ENCODE measurements around the gene CNGA2.
"Not testable (repeated sequence)": the region's sequence is repeated elsewhere in the genome, so short reads cannot be mapped to it uniquely, and the experiment has no call there.

CNGA2 gene

DNA sequence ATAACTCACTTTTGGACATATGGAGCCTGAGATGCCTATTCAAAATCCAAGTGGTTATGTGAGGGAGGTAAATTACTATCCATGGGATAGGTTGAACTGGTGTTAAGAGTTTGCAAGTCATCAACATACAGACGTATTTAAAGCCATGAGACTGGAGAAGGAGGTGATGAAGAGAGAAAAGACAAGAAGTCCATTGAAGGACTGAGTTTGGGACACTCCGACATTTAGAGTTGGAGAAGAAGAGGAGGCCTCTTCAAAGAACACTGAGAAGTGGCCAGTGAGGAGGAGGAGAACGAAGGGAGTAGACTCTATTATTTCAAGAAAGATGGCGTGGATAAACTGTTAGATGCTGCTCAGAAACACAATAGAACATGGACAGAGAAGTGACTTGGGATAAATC is at the start of gene CNGA2:
Gene CNGA2, plus strand, starts transcription at position 301 of the 400 bp plus-strand sequence. CDS start 3,738 bp downstream, outside the sequence.
- DNase-seq (ENCODE audit: low spot score): no peak

DNA sequence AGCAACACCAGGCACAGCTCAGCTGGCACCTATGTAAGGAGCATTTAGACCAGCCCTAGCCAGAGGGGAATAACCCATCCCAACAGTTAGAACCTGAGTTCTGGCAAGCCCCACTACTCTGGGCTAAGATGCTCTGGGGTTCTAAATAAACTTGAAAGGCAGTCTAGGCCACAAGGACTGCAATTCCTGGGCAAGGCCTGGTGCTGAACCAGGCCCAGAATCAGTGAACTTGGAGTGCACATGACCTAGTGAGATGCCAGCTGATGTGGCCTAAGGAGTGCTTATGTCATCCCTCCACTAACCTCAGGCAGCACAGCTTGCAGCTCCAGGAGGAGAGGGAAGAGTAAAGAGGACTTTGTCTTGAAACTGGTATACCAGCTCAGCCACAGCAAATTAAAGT is 46.9 kb upstream of the CNGA2 start:
- no peak for DNase-seq (ENCODE audit: low spot score)

DNA sequence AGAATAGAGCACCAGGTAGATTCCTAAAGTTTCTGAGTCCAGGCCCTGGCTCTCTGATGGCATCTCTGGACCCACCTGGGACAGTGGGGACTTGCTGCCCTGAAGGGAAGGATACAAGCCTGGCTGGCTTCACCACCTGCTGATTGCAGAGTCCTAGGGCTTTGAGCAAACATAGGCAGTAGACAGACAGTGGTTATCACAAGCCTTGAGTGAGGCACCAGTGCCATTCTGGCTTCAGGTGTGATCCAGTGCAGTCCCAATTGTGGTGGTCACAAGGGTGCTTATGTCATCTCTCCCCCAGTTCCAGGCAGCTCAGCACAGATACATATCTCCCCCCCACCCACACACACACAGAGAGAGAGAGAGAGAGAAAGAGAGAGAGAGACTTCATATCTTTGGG is 45.9 kb upstream of the CNGA2 start:
- no peak for DNase-seq (ENCODE audit: low spot score)

DNA sequence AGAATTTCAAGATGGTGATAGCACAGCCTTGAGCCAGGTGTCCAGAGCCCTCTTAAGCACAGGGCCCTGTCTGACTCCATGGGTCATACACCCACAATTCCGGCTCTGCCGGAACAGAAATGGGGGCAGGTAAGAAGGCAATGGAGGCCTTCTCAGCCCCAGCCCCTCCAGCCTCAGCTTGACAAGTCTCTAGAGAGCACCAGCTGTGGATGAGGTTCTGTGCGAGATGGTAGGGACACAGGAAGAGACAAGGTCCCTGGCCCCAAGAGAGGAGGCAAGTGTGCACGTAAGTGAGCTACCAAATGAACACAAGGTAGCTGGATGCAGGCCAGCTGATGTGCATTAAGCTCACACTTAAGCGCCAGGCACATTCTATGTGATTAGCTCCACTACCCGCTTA is 41.7 kb upstream of the CNGA2 start:
- DNase-seq (ENCODE audit: low spot score): no peak

DNA sequence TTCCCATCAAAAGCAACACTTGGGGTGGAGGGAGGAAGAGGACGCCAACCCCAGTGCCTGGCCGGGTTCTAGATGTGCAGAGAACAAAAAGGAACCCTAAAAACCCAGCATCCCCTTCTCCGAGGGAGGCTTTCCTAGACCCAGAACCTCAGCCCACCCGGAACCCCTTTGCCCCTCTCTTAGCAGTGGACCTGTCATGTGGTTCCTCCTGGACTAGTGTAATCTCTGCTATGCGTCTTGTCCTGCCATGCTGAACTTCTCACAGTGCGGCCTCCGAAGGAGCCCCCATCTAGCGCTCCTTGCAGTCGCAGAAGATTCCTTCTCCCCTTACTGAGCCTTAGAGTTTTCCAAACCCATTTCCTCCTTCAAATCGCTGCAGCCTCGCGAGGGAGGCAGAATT is 40.4 kb upstream of the CNGA2 start:
- no peak for DNase-seq (ENCODE audit: low spot score)

DNA sequence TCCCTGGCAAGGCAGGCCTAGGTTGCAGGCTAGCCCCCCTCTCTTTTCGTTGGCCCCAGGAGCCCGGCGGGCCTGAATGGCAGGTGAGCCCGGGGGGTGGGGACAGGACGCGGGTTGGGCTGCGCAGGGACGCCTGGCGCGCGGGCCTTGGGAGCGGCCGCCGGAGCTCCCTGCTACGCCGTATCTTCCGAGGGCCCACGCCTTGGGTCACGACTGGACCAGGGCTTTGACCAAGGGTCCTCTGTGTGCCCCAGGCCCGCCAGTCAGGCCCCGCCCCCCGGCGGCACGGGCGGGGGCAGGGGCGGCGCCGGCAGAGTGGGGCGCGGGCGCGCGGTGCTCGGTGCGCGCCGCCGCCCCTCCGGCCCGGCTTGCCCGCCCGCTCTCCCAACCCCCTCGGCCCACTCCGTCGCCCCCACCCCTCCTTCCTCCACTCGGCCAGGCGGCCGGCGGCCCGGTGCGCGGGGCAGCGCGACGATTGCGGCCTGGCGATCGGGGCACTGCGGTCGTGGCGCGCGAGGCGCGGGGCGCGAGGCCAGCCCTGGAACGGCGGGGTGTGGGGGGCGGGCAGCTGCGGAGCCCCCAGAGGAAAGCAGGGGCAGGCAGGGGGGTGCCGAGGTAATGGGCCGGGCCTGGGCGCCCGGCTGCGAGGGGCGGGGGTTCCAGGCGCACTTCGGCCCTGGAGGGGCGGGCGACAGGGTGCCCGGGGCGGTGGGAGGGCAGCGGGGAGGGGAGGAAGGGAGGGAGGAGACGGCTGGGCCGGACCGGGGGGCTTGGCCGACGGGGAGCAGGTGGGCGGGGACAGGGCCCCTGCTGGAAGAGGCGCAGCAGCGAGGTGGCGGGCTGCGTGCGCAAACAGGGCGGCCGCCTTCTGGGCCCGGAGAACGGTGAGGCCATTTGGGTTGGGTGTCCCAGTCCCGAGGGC is 39.6 kb upstream of the CNGA2 start, which contains the start of gene PRRG3:
Gene PRRG3, plus strand, starts transcription at position 798 of the 922 bp plus-strand sequence. CDS start 3,357 bp downstream, outside the sequence.
- no peak for DNase-seq (ENCODE audit: low spot score)

DNA sequence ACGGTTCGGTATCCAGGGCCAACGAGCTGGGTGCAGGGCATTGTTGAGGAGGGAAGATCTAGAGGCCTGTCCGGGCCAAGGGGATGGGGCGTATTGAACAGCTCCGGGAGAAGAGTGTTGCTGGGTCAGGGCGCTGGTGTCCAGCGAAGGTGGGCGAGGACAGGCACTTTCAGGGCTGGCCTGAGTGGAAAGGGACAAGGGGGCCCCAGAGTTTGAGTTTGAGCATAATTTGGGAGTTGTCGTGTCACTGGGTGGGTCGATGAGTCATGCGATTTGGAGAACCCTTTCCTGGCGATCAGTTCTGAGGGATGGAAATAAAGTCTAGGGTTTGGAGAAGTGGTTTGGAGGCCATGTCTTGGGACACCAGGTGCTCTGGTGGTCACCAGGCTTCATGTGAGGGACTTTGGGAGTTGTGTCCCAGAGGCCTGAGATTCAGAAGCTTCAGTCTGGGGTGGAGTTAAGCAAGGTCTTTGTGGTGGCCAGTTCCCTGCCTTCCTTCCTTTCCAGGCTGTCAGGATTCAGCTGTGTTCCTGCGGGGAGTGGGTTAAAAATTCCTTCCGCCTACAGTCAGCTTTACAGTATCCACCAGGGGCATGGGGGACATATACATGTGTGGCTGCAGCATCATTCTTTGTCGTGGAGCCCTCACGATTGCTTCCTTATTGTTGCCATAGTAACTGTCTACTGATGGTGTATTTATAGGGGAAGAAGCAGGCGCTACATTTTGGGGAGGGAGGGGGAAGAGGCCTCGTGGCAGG is 38.8 kb upstream of the CNGA2 start:
- DNase-seq (ENCODE audit: low spot score): no peak

DNA sequence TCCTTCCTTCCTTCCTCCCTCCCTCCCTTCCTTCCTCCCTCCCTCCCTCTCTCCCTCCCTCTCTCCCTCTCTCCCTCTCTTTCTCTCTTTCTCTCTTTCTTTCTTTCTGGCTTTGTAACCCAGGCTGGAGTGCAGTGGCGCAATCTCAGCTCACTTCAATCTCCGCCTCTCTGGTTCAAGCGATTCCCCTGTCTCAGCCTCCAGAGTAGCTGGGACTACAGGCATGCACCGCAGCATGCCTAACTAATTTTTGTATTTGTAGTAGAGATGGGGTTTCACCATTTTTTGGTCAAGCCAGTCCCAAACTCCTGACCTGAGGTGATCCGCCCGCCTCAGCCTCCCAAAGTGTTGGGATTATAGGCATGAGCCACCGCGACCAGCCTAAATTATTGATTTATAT is 37.5 kb upstream of the CNGA2 start:
- DNase-seq (ENCODE audit: low spot score): not testable (repeated sequence)

DNA sequence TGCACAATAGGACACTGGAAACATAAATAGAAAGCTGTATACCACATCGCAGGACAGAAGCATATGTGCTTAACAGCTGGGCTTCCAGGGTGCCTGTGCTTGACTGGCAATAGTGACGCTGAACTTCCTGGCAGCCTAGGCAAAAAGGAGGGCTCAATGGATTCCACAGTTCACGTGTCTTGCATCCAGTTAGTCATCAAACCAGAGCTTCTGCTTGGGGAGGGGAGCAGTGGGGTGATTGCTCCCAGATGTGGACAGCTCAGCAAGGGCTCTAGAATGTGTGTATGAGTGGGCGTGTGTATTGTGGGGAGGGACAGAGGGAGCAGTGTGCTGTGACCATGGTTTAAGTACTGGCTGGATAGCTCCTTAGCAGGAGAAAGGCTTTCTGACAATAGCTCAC is 37.0 kb upstream of the CNGA2 start:
- DNase-seq (ENCODE audit: low spot score): no peak

DNA sequence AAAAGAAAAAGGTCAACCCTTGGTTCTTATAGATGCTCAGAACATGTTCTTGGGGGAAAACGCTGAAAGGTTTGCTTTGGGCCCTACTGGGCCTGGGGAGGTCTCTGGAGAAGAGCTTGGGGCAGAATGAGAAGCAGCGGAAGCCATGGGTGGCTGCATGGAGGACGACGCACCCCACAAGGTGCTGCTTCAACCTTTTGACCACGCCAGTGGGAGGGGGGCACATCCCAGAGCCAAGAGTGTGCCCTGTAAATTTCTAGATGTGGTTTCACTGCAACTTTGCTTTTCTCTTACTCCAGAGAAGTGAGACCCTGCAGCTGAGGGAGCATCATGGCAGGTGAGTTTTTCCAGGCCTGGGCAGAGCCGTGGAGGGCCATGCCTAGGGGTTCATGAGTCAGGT is 36.1 kb upstream of the CNGA2 start:
- DNase-seq (ENCODE audit: low spot score): no peak

DNA sequence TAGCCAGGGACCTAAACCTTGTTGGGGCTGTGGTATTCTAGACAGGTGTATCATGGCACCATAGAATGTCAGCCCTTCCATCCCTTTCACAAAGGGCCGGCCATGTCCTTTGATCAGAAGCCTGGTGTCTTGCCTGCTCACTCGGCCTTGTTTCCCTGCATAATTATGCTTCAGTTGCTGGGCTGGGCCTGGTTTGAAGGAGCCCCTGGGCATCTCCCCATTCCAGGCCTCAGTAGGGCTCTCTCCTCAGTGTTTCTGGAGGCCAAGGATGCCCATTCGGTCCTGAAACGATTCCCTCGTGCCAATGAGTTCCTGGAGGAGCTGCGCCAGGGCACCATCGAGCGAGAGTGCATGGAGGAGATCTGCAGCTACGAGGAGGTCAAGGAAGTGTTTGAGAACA is 34.8 kb upstream of the CNGA2 start:
- no peak for DNase-seq (ENCODE audit: low spot score)

DNA sequence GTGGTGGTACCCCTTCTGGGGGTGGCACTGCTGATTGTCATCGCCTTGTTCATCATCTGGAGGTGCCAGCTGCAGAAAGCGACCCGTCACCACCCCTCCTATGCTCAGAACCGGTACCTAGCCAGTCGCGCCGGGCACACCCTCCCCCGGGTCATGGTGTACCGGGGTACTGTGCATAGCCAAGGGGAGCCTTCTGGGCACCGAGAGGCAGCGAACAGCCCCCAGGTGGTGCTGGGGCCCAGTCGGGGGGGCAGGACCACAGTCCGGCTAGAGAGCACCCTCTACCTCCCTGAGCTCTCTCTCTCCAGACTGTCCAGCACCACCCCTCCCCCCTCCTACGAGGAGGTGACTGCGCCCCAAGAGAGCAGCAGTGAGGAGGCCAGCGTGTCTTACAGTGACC is 34.0 kb upstream of the CNGA2 start:
- DNase-seq (ENCODE audit: low spot score): no peak

DNA sequence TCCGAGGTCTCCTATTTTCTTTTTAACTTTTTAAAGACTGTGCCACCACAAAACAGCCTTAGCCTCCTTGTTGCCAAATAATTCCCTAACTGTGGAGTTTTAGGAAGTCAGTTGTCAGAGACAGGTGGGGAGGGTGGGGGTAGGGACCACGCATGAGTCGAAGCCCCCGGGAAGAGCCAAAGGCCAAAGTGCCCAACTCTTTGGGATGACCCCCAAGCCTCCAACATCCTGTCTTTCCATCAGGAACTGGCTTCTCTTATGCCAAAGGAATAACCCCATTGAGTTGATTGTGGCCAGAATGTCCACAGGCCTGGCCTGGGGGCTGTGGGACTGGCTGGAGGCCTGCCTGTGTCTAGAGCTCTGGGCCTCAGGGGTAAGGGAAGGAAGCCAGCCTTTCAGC is 33.5 kb upstream of the CNGA2 start:
- DNase-seq (ENCODE audit: low spot score): no peak

DNA sequence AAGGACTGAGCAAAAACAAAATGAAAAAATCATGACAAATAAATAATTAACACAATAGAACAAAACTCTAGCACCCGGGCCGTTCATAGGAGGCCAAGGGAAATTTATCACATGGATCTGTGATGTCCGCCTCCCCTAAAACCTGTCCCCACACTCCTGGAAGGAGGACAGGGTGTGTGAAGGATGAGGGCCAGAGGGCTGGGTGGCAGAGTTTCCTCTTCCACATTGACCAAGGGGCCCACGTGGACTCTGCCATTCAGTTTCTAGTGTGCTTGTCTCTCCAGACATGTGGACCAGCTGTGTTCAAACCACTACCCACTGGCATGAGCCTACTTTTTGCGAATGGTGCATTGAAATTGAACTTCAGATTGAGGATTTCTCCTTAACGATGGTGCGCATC is 33.0 kb upstream of the CNGA2 start:
- no peak for DNase-seq (ENCODE audit: low spot score)

DNA sequence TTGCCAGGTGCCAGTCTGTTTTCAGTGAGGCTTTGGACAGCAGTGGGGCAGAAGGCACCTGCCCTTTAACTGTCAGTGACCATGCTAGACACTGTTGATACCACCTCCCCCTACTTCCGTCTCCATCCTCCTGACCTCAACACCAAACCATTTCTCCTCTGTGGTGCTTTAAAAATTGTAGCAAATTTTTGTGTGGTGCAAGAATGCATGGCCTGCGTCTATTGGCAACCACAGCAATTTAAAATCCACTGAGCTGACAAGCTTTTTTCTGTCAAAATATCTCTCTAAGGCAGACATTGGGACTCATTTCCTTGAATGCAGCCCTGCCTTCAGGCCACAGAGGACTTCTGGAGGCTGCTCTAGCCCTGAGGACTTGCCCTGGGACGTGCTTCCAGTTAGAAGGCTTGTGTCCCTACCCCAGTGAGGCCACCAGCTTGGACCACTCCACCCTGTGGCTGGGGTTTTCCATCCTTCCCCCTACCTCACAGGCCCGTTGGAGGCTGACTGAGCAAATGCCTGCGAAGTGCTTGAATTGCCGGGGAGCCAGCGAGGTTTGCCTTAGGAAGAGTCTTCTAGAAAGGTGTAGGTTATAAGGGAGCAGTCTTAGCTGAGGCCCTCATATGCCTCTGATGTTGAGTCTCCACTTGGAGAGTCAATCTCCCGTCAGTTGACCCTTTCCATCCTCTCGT is 32.4 kb upstream of the CNGA2 start:
- DNase-seq (ENCODE audit: low spot score): no peak

DNA sequence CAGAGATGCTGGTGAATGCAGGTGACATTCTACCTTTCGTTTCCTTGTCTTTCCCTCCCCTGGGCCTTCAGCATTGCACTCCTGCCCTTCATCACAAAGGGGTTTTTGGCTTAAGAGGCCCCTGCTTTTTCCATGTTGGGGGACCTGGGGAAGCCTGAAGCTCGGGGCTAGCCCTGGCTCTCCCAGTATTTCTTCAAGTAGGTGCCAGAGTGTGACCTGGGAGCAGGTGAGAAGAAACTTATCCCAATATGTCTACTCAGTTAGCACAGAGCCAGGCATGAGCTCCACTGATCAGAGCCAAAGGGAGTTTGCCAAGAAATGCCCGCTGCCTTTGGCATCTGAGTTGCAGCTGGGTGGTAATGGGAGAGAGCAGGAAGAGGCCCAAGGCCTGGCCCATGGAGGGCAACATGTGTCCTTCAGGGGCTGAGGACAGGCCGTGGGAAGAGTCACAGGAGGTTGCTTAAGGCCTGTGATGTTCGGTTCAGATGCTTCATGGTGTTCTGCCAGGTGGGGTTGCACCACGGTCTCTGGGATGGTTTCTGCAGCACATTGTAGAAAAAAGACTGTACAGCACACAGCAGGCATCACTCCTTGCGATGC is 31.7 kb upstream of the CNGA2 start:
- DNase-seq (ENCODE audit: low spot score): no peak

DNA sequence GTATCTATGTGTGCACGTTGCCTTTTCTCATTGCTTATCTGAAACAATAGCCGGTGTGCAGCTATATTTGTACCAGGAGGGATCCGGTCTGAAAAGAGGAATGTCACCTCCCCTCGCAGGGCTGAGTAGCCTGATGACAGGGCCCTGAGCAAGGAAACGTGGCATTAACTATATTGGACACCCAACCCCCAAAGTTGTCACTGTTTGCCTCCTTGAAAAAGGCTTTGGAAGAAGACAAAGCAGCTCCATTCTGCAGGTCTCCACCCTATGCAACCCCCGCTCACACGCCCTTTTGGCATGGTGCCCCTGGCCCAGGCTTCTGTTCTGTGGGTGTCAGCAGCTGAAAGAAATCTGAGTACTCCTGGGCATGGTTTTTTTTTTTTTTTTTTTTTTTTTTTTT is 31.1 kb upstream of the CNGA2 start:
- no peak for DNase-seq (ENCODE audit: low spot score)

DNA sequence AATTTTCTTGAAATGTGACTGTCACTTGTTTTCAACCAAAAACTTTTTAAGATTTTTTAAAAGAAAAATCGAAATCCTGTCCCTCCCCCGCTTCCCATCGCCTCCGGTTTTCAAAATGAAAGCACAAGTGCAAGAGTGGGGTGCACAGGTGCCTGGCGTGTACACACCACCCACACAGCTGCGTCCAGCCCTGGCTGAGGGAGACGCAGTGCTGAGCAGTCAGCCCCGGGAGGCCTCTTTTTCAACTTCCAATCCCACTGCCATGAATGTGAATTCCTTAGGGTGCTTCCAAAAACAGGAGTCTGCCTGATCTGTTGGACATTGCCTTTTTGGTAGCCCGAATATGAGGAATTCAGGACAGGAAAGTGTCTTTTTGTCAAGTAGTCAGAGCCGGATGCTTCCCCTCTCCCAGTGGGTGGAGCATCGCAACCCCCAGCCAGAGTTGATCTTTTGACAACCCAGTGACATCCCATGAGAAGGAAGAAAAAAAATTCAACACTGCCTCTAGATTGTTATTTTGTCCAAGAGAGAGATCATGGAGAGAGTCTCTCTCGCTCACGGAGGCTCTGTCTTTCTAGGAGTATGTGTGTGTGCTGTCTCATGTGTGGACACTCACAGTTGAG is 30.4 kb upstream of the CNGA2 start:
- DNase-seq (ENCODE audit: low spot score): no peak

DNA sequence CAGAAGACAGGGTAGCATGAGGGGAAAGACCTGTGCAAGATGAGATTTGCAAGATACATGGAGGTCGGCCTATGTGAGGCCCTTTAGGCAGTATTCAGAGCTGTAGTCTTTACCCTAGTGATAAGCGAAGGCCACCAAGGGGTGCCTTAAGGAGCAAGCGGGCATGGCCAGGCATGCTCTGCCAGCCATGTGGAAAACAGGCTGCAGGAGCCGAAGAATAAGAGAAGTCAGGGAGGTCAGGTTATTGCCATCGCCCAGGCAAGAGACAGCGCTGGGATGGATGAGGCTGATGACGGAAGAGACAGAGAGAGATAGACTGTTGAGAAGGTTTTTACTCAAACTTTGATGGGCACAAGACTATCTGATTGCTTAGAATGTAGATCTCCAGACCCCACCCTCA is 25.7 kb upstream of the CNGA2 start:
- DNase-seq (ENCODE audit: low spot score): no peak

DNA sequence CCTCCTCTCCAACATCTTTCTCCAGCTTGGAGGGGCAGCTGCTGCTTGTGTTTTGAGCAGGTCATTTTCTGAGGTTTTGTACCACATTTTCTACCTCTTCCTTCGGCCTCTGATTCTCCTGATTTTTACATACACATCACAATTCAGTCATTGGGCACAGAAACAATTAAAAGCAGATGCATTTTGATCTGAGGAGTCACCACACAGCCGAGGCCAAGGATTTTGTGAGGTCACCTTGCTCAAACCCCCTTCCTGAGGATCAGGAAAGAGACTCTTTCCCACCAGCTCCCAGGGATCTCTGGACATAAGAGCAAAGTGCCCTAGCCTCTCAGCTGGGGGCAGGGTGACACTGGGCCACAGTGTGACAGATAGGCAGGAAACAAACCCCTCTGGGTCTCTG is 24.1 kb upstream of the CNGA2 start:
- no peak for DNase-seq (ENCODE audit: low spot score)

DNA sequence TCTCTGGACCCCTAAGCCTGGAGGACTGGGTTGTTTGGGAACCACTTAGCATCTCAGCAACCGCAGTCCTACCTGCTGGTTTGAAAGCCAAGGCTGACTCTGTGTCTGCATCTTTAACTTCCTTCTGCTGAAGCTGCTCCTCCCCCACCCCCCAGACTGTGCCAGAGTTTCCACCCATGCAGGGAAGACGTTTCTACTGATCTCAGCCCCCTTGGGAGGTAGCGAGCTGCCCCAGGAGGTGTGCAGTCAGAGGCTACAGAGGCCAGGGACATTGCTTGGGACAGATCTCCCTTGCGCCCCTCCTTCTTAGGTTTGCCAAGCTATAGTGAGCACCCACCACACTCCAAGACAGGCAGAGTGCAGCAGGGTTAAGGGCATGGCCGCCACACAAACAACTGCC is 23.4 kb upstream of the CNGA2 start:
- DNase-seq (ENCODE audit: low spot score): no peak

DNA sequence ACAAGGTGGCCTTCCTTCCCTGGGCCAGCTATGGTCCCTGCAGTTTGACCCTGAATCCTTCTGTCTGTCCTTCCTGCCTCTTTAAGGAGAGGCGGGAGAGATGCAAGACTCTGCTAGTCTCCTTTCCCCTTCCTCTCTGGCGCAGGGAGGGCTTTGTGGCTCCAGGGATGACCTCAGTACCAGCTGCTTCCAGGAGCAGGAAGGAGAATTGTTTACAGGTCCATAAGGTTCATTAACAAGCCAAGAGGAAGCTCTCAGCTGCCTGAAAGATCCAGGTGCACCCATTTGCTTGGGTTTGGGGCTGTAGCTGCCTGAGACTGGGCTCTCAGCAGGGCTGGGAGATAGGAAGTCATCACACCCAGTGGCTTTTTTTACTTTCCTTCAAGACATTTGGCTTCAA is 22.8 kb upstream of the CNGA2 start:
- no peak for DNase-seq (ENCODE audit: low spot score)
